T-helper 1 cell treated with Interleukin-12 subunit alpha and Interleukin-12 subunit beta and Interleukin-4 antibody, amounts not matched to agents 30 μg/mL and 1 μg/mL, for 36 hours (primary cell): ENCODE results near the gene ECSIT.

Experiments
- H3K27ac Mint-ChIP-seq: one replicate; pipeline ENCODE4 v1.8.0; 2021; ENCODE audit warnings: mild to moderate bottlenecking, mixed read lengths
- H3K27me3 Mint-ChIP-seq: one replicate; pipeline ENCODE4 v1.8.0; 2021; ENCODE audit warnings: low read depth, mixed read lengths
- H3K36me3 Mint-ChIP-seq: one replicate; pipeline ENCODE4 v1.8.0; 2021; ENCODE audit warnings: low read depth, mixed read lengths
- H3K4me1 Mint-ChIP-seq: one replicate; pipeline ENCODE4 v1.8.0; 2021; ENCODE audit warnings: low read depth, mixed read lengths
- H3K4me3 Mint-ChIP-seq: one replicate; pipeline ENCODE4 v1.8.0; 2021; ENCODE audit warnings: mild to moderate bottlenecking, moderate library complexity, mixed read lengths
- H3K9me3 Mint-ChIP-seq: one replicate; pipeline ENCODE4 v1.8.0; 2021; ENCODE audit warnings: mixed read lengths

The ECSIT gene

GRCh38 chr19:11535792-11536595 lies 7.1 kb upstream of the ECSIT start:
- H3K4me1 Mint-ChIP-seq, result peaks cover 13% of the 10 kb centered on the region
- no peaks in the 10 kb centered on the region for H3K36me3 Mint-ChIP-seq
- peaks cover 32% of the 10 kb centered on the region for H3K27me3 Mint-ChIP-seq
- peak overlapping the region; percentile 22 for H3K27ac Mint-ChIP-seq
- no peaks in the 10 kb centered on the region for H3K9me3 Mint-ChIP-seq
- peak overlapping the region; percentile 80 for H3K4me3 Mint-ChIP-seq

GRCh38 chr19:11534948-11535347 lies 6.0 kb upstream of the ECSIT start:
- H3K36me3 Mint-ChIP-seq, result no peaks in the 10 kb centered on the region
- H3K27me3 Mint-ChIP-seq, result peaks cover 25% of the 10 kb centered on the region
- no peak overlapping the region for H3K4me3 Mint-ChIP-seq
- peaks cover 15% of the 10 kb centered on the region for H3K4me1 Mint-ChIP-seq
- H3K9me3 Mint-ChIP-seq, result no peaks in the 10 kb centered on the region
- no peak overlapping the region for H3K27ac Mint-ChIP-seq

GRCh38 chr19:11534538-11534937 lies 5.6 kb upstream of the ECSIT start:
- Mint-ChIP-seq H3K9me3 (no peaks in the 10 kb centered on the region), H3K4me3 (no peak overlapping the region), H3K27ac (no peak overlapping the region), H3K4me1 (peaks cover 15% of the 10 kb centered on the region), H3K27me3 (peaks cover 25% of the 10 kb centered on the region), H3K36me3 (no peaks in the 10 kb centered on the region)

- peaks cover 18% of the 10 kb centered on the region for H3K4me1 Mint-ChIP-seq
- H3K9me3 Mint-ChIP-seq, result no peaks in the 10 kb centered on the region
- H3K36me3 Mint-ChIP-seq, result peaks cover 4% of the 10 kb centered on the region
- H3K27ac Mint-ChIP-seq, result no peak overlapping the region
- H3K27me3 Mint-ChIP-seq, result peaks cover 11% of the 10 kb centered on the region
- no peak overlapping the region for H3K4me3 Mint-ChIP-seq
Measured at GRCh38 chr19:11530432-11530831, 1.5 kb upstream of the ECSIT start.

- Mint-ChIP-seq H3K4me1 (no peaks in the 10 kb centered on the region), H3K9me3 (no peaks in the 10 kb centered on the region), H3K27ac (no peak overlapping the region), H3K36me3 (peaks cover 2% of the 10 kb centered on the region), H3K27me3 (no peaks in the 10 kb centered on the region), H3K4me3 (no peak overlapping the region)
Measured at GRCh38 chr19:11519138-11519537, 9.8 kb downstream of the ECSIT start.

- H3K4me1 Mint-ChIP-seq, result no peaks in the 10 kb centered on the region
- H3K27me3 Mint-ChIP-seq, result no peaks in the 10 kb centered on the region
- H3K4me3 Mint-ChIP-seq, result no peak overlapping the region
- peaks cover 2% of the 10 kb centered on the region for H3K36me3 Mint-ChIP-seq
- H3K27ac Mint-ChIP-seq, result no peak overlapping the region
- H3K9me3 Mint-ChIP-seq, result no peaks in the 10 kb centered on the region
Measured at GRCh38 chr19:11513946-11514345, 15.0 kb downstream of the ECSIT start.

GRCh38 chr19:11510444-11510843 lies 18.5 kb downstream of the ECSIT start:
- Mint-ChIP-seq H3K9me3 (no peaks in the 10 kb centered on the region), H3K4me3 (no peak overlapping the region), H3K4me1 (peaks cover 7% of the 10 kb centered on the region), H3K27ac (no peak overlapping the region), H3K36me3 (peaks cover 3% of the 10 kb centered on the region), H3K27me3 (no peaks in the 10 kb centered on the region)

GRCh38 chr19:11507370-11508078 lies 21.4 kb downstream of the ECSIT start:
- no peaks in the 10 kb centered on the region for H3K9me3 Mint-ChIP-seq
- peaks cover 6% of the 10 kb centered on the region for H3K36me3 Mint-ChIP-seq
- peak overlapping the region; percentile 21 for H3K4me3 Mint-ChIP-seq
- H3K4me1 Mint-ChIP-seq, result peaks cover 17% of the 10 kb centered on the region
- H3K27ac Mint-ChIP-seq, result no peak overlapping the region
- H3K27me3 Mint-ChIP-seq, result no peaks in the 10 kb centered on the region

- Mint-ChIP-seq H3K27me3 (no peaks in the 10 kb centered on the region), H3K9me3 (no peaks in the 10 kb centered on the region), H3K36me3 (peaks cover 6% of the 10 kb centered on the region), H3K4me1 (peaks cover 17% of the 10 kb centered on the region), H3K4me3 (peak overlapping the region; percentile 85), H3K27ac (peak overlapping the region; percentile 93)
Measured at GRCh38 chr19:11506967-11507366, 22.0 kb downstream of the ECSIT start.

GRCh38 chr19:11506101-11506555 lies 22.8 kb downstream of the ECSIT start:
- Mint-ChIP-seq H3K9me3 (no peaks in the 10 kb centered on the region), H3K27me3 (no peaks in the 10 kb centered on the region), H3K4me3 (peak overlapping the region; percentile 85), H3K4me1 (peaks cover 20% of the 10 kb centered on the region), H3K27ac (peak overlapping the region; percentile 93), H3K36me3 (peaks cover 6% of the 10 kb centered on the region)

GRCh38 chr19:11505504-11506100 lies 23.3 kb downstream of the ECSIT start, which contains the start of gene ZNF653:
Gene ZNF653, minus strand, starts transcription at chr19:11505839. Its CDS starts 53 bp downstream, at chr19:11505786.
- peaks cover 20% of the 10 kb centered on the region for H3K4me1 Mint-ChIP-seq
- H3K27ac Mint-ChIP-seq, result peak within 1 kb of the TSS; percentile 93
- no peaks in the 10 kb centered on the region for H3K27me3 Mint-ChIP-seq
- H3K36me3 Mint-ChIP-seq, result peaks cover 9% of the 10 kb centered on the region
- no peaks in the 10 kb centered on the region for H3K9me3 Mint-ChIP-seq
- peak within 1 kb of the TSS; percentile 85 for H3K4me3 Mint-ChIP-seq

GRCh38 chr19:11505032-11505503 lies 23.9 kb downstream of the ECSIT start:
- Mint-ChIP-seq H3K9me3 (no peaks in the 10 kb centered on the region), H3K27ac (peak overlapping the region; percentile 73), H3K4me1 (peaks cover 20% of the 10 kb centered on the region), H3K27me3 (no peaks in the 10 kb centered on the region), H3K36me3 (peaks cover 8% of the 10 kb centered on the region), H3K4me3 (peak overlapping the region; percentile 79)

- Mint-ChIP-seq H3K36me3 (peaks cover 12% of the 10 kb centered on the region), H3K27ac (peak overlapping the region; percentile 73), H3K27me3 (no peaks in the 10 kb centered on the region), H3K9me3 (no peaks in the 10 kb centered on the region), H3K4me3 (peak overlapping the region; percentile 79), H3K4me1 (peaks cover 22% of the 10 kb centered on the region)
Measured at GRCh38 chr19:11504502-11505031, 24.4 kb downstream of the ECSIT start.

- H3K27ac Mint-ChIP-seq, result no peak overlapping the region
- H3K36me3 Mint-ChIP-seq, result peaks cover 15% of the 10 kb centered on the region
- no peak overlapping the region for H3K4me3 Mint-ChIP-seq
- peaks cover 15% of the 10 kb centered on the region for H3K4me1 Mint-ChIP-seq
- H3K27me3 Mint-ChIP-seq, result no peaks in the 10 kb centered on the region
- no peaks in the 10 kb centered on the region for H3K9me3 Mint-ChIP-seq
Measured at GRCh38 chr19:11499890-11500420, 29.0 kb downstream of the ECSIT start.
